GM12891 (cell line): ENCODE data around the gene CDH23.

ENCODE experiments used
- POLR2A ChIP-seq: IDR thresholded peaks from 2 replicates; pipeline ENCODE4 v1.6.1; 2011; ENCODE audit warnings: low read depth, low read length, control low read depth
- POLR2AphosphoS5 ChIP-seq: IDR thresholded peaks from 2 replicates; pipeline ENCODE4 v1.6.1; 2011; ENCODE audit warnings: low read depth, low read length, control low read depth
- POU2F2 ChIP-seq: IDR thresholded peaks from 2 replicates; pipeline ENCODE4 v1.6.1; 2011; ENCODE audit warnings: low read depth, mild to moderate bottlenecking, control low read depth, low read length, moderate library complexity
- TAF1 ChIP-seq: IDR thresholded peaks from 2 replicates; pipeline ENCODE4 v1.6.1; 2011; ENCODE audit warnings: low read depth, low read length, control low read depth

- TF ChIP-seq TAF1 = no peak
- no peak for TF ChIP-seq POLR2AphosphoS5
- TF ChIP-seq POU2F2 = no peak
- TF ChIP-seq POLR2A = no peak
Measured at GRCh38 chr10:71847418-71847817, 450.7 kb downstream of the CDH23 start.
